ENCODE data around the gene CRCP.

DNA sequence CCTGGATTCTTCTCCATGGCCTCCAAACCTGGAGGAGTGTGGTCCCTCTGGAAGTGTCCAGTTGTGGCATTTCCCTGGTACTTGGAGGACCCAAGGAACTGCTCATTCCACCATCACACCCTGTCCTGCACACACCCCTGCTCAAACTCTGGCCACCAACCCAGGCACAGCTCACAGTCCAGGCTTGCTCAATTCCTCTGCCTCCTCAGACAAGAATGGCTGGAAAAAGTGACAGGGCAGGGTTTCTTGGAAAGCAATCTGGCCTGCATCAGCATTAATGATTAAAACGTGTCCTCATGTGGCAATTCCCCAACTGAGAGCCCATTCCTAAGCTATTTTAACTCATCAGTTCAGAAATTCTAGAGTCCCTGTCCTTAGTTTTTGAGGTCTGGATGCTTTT lies 73.3 kb downstream of the CRCP start:
- TF ChIP-seq, protein P1, sequence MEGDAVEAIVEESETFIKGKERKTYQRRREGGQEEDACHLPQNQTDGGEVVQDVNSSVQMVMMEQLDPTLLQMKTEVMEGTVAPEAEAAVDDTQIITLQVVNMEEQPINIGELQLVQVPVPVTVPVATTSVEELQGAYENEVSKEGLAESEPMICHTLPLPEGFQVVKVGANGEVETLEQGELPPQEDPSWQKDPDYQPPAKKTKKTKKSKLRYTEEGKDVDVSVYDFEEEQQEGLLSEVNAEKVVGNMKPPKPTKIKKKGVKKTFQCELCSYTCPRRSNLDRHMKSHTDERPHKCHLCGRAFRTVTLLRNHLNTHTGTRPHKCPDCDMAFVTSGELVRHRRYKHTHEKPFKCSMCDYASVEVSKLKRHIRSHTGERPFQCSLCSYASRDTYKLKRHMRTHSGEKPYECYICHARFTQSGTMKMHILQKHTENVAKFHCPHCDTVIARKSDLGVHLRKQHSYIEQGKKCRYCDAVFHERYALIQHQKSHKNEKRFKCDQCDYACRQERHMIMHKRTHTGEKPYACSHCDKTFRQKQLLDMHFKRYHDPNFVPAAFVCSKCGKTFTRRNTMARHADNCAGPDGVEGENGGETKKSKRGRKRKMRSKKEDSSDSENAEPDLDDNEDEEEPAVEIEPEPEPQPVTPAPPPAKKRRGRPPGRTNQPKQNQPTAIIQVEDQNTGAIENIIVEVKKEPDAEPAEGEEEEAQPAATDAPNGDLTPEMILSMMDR (IDR thresholded peaks at IDR 0.05), result no peak
- TF ChIP-seq POLR2A (IDR thresholded peaks at IDR 0.05) (no peak), POLR2AphosphoS5 (IDR thresholded peaks at IDR 0.05) (peak; percentile 30 to 37)

All from upper lobe of left lung (tissue), 4 donors.